ENCODE data around the gene DLK2.
"Not testable (repeated sequence)": the region's sequence is repeated elsewhere in the genome, so short reads cannot be mapped to it uniquely, and the experiment has no call there.

DLK2 gene

GRCh38 chr6:43436577-43437282 is 18.6 kb downstream of the DLK2 start:
- H3K9me3 ChIP-seq (ENCODE audit: low read length) = no peaks in the 10 kb centered on the region
- no peak overlapping the region for H3K4me3 ChIP-seq (ENCODE audit: low read length)
- peaks cover 16% of the 10 kb centered on the region for H3K36me3 ChIP-seq (ENCODE audit: insufficient read depth, low read length)
- no peak overlapping the region for H2AFZ ChIP-seq (ENCODE audit: low read depth, low read length)
- no peaks in the 10 kb centered on the region for H3K27me3 ChIP-seq (ENCODE audit: insufficient read depth, low read length)
- H3K4me1 ChIP-seq (ENCODE audit: insufficient read depth, low read length) = peaks cover 21% of the 10 kb centered on the region

DNA sequence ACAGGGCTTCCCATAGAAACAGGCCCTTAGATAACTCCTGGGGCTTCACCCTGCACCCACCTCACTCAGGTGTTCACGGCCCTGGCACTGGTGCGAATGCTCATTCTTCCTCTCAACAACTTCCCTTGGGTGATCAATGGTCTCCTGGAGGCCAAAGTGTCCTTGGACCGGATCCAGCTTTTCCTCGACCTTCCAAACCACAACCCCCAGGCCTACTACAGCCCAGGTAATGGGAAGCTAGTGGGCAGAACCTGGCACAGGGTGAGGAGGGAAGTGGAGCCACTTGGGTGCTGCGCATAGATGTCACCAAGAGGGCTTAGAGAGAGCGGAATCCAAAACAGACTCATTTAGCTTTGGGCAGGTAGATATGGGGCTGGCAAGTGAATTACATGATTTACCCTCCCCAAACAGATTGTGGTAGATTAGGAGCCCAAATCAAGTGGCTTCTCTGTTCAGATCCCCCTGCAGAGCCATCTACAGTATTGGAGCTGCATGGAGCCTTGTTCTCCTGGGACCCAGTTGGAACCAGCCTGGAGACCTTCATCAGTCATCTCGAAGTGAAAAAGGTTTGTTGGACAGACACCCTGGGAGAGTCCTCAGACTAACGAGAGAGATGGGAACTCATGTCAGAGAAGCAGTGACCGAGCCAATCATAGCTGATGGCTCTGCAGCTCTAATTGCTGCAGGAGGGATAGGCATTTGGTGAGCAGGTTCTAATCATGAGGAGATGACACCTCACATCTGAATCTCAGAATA is 19.5 kb downstream of the DLK2 start:
- H3K4me3 ChIP-seq (ENCODE audit: low read length) = no peak overlapping the region
- H3K4me1 ChIP-seq (ENCODE audit: insufficient read depth, low read length) = peaks cover 21% of the 10 kb centered on the region
- H2AFZ ChIP-seq (ENCODE audit: low read depth, low read length) = no peak overlapping the region
- no peaks in the 10 kb centered on the region for H3K9me3 ChIP-seq (ENCODE audit: low read length)
- H3K36me3 ChIP-seq (ENCODE audit: insufficient read depth, low read length) = peaks cover 14% of the 10 kb centered on the region
- no peaks in the 10 kb centered on the region for H3K27me3 ChIP-seq (ENCODE audit: insufficient read depth, low read length)

GRCh38 chr6:43434943-43435342 is 20.4 kb downstream of the DLK2 start:
- no peaks in the 10 kb centered on the region for H3K27me3 ChIP-seq (ENCODE audit: insufficient read depth, low read length)
- H3K4me1 ChIP-seq (ENCODE audit: insufficient read depth, low read length) = peaks cover 21% of the 10 kb centered on the region
- no peaks in the 10 kb centered on the region for H3K9me3 ChIP-seq (ENCODE audit: low read length)
- no peak overlapping the region for H3K4me3 ChIP-seq (ENCODE audit: low read length)
- H3K36me3 ChIP-seq (ENCODE audit: insufficient read depth, low read length) = peaks cover 12% of the 10 kb centered on the region
- H2AFZ ChIP-seq (ENCODE audit: low read depth, low read length) = no peak overlapping the region

DNA sequence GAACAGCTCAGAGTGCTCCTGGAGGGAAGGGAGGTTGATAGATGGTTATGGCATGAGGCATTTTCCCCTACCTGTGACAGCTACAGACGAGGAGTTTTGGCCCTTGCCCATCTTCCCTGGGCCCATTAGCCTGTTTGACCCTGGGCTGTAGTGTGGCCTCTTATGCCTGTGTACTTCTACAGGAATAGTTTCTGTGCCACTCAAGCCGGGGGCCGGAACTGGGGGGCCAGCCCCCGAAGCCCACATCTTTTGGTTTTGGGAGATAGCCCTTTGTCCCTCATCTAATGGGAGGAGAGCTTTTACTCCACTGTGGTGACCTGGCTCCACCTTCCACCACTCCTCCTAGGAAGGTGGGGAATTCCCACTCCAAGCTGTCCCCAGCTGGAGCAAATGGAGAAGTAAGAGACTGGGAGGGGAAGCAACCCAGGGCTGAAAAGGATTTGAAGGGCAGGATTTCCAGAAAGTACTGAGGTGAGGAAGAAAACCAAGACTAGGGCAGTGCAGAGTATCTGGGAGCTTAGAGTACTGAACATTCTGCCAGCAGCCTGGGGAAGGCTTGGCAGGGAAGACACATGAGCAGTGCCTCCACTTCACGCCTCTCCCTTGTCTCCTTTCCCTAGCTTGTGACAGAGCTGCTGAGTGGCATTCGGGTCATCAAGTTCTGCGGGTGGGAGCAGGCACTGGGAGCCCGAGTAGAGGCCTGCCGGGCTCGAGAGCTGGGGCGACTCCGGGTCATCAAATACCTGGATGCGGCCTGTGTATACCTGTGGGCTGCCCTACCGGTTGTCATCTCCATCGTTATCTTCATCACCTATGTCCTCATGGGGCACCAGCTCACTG is 21.1 kb downstream of the DLK2 start:
- Histone ChIP-seq H3K27me3 (ENCODE audit: insufficient read depth, low read length) (no peaks in the 10 kb centered on the region), H3K36me3 (ENCODE audit: insufficient read depth, low read length) (peaks cover 12% of the 10 kb centered on the region), H3K4me3 (ENCODE audit: low read length) (no peak overlapping the region), H3K4me1 (ENCODE audit: insufficient read depth, low read length) (peaks cover 21% of the 10 kb centered on the region), H3K9me3 (ENCODE audit: low read length) (no peaks in the 10 kb centered on the region), H2AFZ (ENCODE audit: low read depth, low read length) (no peak overlapping the region)

DNA sequence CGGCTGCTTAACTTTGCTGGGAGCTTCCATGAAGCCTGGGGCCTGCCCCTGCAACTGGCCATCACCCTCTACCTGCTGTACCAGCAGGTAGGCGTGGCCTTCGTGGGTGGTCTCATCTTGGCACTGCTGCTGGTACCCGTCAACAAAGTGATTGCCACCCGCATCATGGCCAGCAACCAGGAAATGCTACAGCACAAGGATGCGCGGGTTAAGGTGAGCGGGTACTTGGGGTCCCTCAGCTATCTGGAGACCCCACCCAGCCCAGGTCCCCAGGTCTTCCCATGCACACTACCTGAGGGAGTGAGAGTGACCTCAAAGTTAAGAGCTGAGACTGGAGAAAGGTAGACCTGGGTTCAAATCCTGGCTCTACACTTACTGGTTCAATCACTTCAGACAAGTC is 22.2 kb downstream of the DLK2 start:
- Histone ChIP-seq H3K4me3 (ENCODE audit: low read length) (no peak overlapping the region), H3K9me3 (ENCODE audit: low read length) (no peaks in the 10 kb centered on the region), H2AFZ (ENCODE audit: low read depth, low read length) (no peak overlapping the region), H3K27me3 (ENCODE audit: insufficient read depth, low read length) (no peaks in the 10 kb centered on the region), H3K4me1 (ENCODE audit: insufficient read depth, low read length) (peaks cover 31% of the 10 kb centered on the region), H3K36me3 (ENCODE audit: insufficient read depth, low read length) (peaks cover 12% of the 10 kb centered on the region)

- Histone ChIP-seq H2AFZ (ENCODE audit: low read depth, low read length) (no peak overlapping the region), H3K4me3 (ENCODE audit: low read length) (no peak overlapping the region), H3K27me3 (ENCODE audit: insufficient read depth, low read length) (no peaks in the 10 kb centered on the region), H3K4me1 (ENCODE audit: insufficient read depth, low read length) (peaks cover 29% of the 10 kb centered on the region), H3K36me3 (ENCODE audit: insufficient read depth, low read length) (peaks cover 12% of the 10 kb centered on the region), H3K9me3 (ENCODE audit: low read length) (no peaks in the 10 kb centered on the region)
These were observed 23.1 kb downstream of the DLK2 start for GRCh38 chr6:43432009-43432945.

GRCh38 chr6:43428874-43429273 is 26.5 kb downstream of the DLK2 start:
- Histone ChIP-seq H3K27me3 (ENCODE audit: insufficient read depth, low read length) (no peaks in the 10 kb centered on the region), H3K9me3 (ENCODE audit: low read length) (no peaks in the 10 kb centered on the region), H3K36me3 (ENCODE audit: insufficient read depth, low read length) (peaks cover 12% of the 10 kb centered on the region), H3K4me1 (ENCODE audit: insufficient read depth, low read length) (peaks cover 15% of the 10 kb centered on the region), H2AFZ (ENCODE audit: low read depth, low read length) (no peak overlapping the region), H3K4me3 (ENCODE audit: low read length) (peak overlapping the region; percentile 82)

GRCh38 chr6:43428112-43428570 is 27.2 kb downstream of the DLK2 start:
- peak overlapping the region; percentile 82 for H3K4me3 ChIP-seq (ENCODE audit: low read length)
- peaks cover 15% of the 10 kb centered on the region for H3K4me1 ChIP-seq (ENCODE audit: insufficient read depth, low read length)
- H3K9me3 ChIP-seq (ENCODE audit: low read length) = no peaks in the 10 kb centered on the region
- peaks cover 10% of the 10 kb centered on the region for H3K36me3 ChIP-seq (ENCODE audit: insufficient read depth, low read length)
- H3K27me3 ChIP-seq (ENCODE audit: insufficient read depth, low read length) = no peaks in the 10 kb centered on the region
- H2AFZ ChIP-seq (ENCODE audit: low read depth, low read length) = peak overlapping the region; percentile 63

GRCh38 chr6:43427406-43428111 is 27.8 kb downstream of the DLK2 start, which contains the start of gene ABCC10:
TSS of gene ABCC10 (plus strand) at chr6:43427541. CDS start at chr6:43427979, 438 bp downstream.
- peak within 1 kb of the TSS; percentile 63 for H2AFZ ChIP-seq (ENCODE audit: low read depth, low read length)
- H3K36me3 ChIP-seq (ENCODE audit: insufficient read depth, low read length) = peaks cover 6% of the 10 kb centered on the region
- H3K4me3 ChIP-seq (ENCODE audit: low read length) = peak within 1 kb of the TSS; percentile 82
- no peaks in the 10 kb centered on the region for H3K27me3 ChIP-seq (ENCODE audit: insufficient read depth, low read length)
- H3K4me1 ChIP-seq (ENCODE audit: insufficient read depth, low read length) = peaks cover 15% of the 10 kb centered on the region
- H3K9me3 ChIP-seq (ENCODE audit: low read length) = no peaks in the 10 kb centered on the region

DNA sequence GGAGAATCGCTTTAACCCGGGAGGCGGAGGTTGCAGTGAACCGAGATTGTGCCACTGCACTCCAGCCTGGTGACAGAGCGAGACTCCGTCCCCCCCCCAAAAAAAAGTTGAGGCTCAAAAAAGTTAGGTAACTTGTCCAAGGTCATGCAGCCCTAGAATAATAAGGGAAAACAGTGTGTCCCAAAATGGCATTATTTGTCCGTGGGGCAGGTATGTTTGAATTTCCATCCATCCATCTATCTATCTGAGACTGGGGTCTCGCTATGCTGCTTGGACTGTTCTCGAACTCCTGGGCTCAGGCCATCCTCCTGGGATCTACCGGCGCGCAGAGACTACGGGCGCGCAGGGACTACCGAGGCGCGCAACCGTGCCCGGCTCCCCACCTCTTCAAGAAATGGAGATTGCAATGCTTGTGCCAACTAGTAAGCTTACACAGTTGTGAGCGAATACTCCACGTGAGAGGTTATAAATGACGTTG is 28.4 kb downstream of the DLK2 start:
- peaks cover 15% of the 10 kb centered on the region for H3K4me1 ChIP-seq (ENCODE audit: insufficient read depth, low read length)
- H2AFZ ChIP-seq (ENCODE audit: low read depth, low read length) = peak overlapping the region; percentile 63
- no peaks in the 10 kb centered on the region for H3K27me3 ChIP-seq (ENCODE audit: insufficient read depth, low read length)
- no peaks in the 10 kb centered on the region for H3K9me3 ChIP-seq (ENCODE audit: low read length)
- peak overlapping the region; percentile 82 for H3K4me3 ChIP-seq (ENCODE audit: low read length)
- H3K36me3 ChIP-seq (ENCODE audit: insufficient read depth, low read length) = peaks cover under 1% of the 10 kb centered on the region

DNA sequence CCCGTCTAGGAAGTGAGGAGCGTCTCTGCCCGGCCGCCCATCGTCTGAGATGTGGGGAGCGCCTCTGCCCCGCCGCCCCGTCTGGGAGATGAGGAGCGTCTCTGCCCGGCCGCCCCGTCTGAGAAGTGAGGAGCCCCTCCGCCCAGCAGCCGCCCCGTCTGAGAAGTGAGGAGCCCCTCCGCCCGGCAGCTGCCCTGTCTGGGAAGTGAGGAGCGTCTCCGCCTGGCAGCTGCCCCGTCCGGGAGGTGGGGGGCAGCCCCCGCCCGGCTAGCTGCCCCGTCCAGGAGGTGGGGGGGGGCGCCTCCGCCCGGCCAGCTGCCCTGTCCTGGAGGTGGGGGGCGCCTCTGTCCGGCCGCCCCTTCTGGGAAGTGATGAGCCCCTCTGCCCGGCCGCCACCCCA is 30.3 kb downstream of the DLK2 start:
- H3K9me3 ChIP-seq (ENCODE audit: low read length); H2AFZ ChIP-seq (ENCODE audit: low read depth, low read length); H3K4me3 ChIP-seq (ENCODE audit: low read length); H3K27me3 ChIP-seq (ENCODE audit: insufficient read depth, low read length); H3K36me3 ChIP-seq (ENCODE audit: insufficient read depth, low read length): not testable (repeated sequence)
- H3K4me1 ChIP-seq (ENCODE audit: insufficient read depth, low read length) = peaks cover 15% of the 10 kb centered on the region
